ENCODE data around the gene RPS6KC1. TPM values are rescaled to one million over a fixed set of nuclear protein-coding genes. Genes with fewer than 3 reads are reported as not detected.
A peak's percentile ranks its signal among the peaks of the same experiment; 100 is the strongest.

RPS6KC1 gene
- total RNA-seq, 1 donor from 2014 or later = 9.3 TPM

- no peak for TF ChIP-seq CTCF (IDR thresholded peaks at IDR 0.05; ENCODE audit: borderline replicate concordance)
- DNase-seq = no peak
- Histone ChIP-seq H3K36me3 (no peaks in the 10 kb centered on the region), H3K4me1 (peaks cover 12% of the 10 kb centered on the region), H3K27me3 (ENCODE audit: low read depth) (no peaks in the 10 kb centered on the region), H3K27ac (replicated peaks) (no peak overlapping the region), H3K4me3 (no peak overlapping the region), H3K9me3 (replicated peaks) (no peaks in the 10 kb centered on the region)
- intact Hi-C loops (cut with micrococcal nuclease) = no loop called here
Observed at GRCh38 chr1:213120386-213120785, 69.3 kb downstream of the RPS6KC1 start.

GRCh38 chr1:213120961-213121360 lies 69.9 kb downstream of the RPS6KC1 start:
- Histone ChIP-seq H3K27me3 (ENCODE audit: low read depth) (no peaks in the 10 kb centered on the region), H3K36me3 (no peaks in the 10 kb centered on the region), H3K9me3 (replicated peaks) (no peaks in the 10 kb centered on the region), H3K27ac (replicated peaks) (no peak overlapping the region), H3K4me3 (no peak overlapping the region), H3K4me1 (peaks cover 12% of the 10 kb centered on the region)
- no peak for TF ChIP-seq CTCF (IDR thresholded peaks at IDR 0.05; ENCODE audit: borderline replicate concordance)
- DNase-seq = no peak
- intact Hi-C loops (cut with micrococcal nuclease) = no loop called here

- peak; percentile 65 for TF ChIP-seq CTCF (IDR thresholded peaks at IDR 0.05; ENCODE audit: borderline replicate concordance)
- H3K4me3 ChIP-seq = no peak overlapping the region
- intact Hi-C loops (cut with micrococcal nuclease) = no loop called here
- H3K36me3 ChIP-seq = no peaks in the 10 kb centered on the region
- no peaks in the 10 kb centered on the region for H3K27me3 ChIP-seq (ENCODE audit: low read depth)
- no peak for DNase-seq
- peaks cover 12% of the 10 kb centered on the region for H3K4me1 ChIP-seq
- no peaks in the 10 kb centered on the region for H3K9me3 ChIP-seq (replicated peaks)
- H3K27ac ChIP-seq (replicated peaks) = no peak overlapping the region
Observed at GRCh38 chr1:213122514-213122929, 71.5 kb downstream of the RPS6KC1 start.

DNA sequence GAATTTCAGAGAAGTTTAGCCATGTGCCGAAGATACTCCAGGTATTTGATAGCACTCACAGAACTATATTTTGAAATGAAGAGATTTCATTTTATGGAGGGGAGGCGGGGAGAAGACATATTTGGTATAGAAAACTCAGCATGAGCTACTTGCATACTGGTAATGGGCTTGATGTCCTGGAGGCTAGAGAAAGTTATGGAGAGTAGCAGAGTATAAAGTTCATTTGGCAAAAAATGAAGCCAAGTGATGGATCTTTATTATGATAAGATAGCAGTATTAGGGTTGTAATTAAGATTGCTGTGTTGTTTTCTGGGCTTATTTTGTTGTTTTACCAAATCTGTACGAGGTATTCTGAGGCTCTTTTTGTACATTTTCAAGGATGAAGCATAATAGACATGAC lies 72.0 kb downstream of the RPS6KC1 start:
- H3K9me3 ChIP-seq (replicated peaks) = no peaks in the 10 kb centered on the region
- H3K27ac ChIP-seq (replicated peaks) = no peak overlapping the region
- no peak for DNase-seq
- H3K27me3 ChIP-seq (ENCODE audit: low read depth) = no peaks in the 10 kb centered on the region
- no peaks in the 10 kb centered on the region for H3K36me3 ChIP-seq
- peaks cover 12% of the 10 kb centered on the region for H3K4me1 ChIP-seq
- intact Hi-C loops (cut with micrococcal nuclease) = no loop called here
- TF ChIP-seq CTCF (IDR thresholded peaks at IDR 0.05; ENCODE audit: borderline replicate concordance) = no peak
- no peak overlapping the region for H3K4me3 ChIP-seq

GRCh38 chr1:213123536-213123935 lies 72.5 kb downstream of the RPS6KC1 start:
- Histone ChIP-seq H3K27ac (replicated peaks) (no peak overlapping the region), H3K4me3 (no peak overlapping the region), H3K4me1 (peaks cover 12% of the 10 kb centered on the region), H3K9me3 (replicated peaks) (no peaks in the 10 kb centered on the region), H3K27me3 (ENCODE audit: low read depth) (no peaks in the 10 kb centered on the region), H3K36me3 (no peaks in the 10 kb centered on the region)
- no peak for TF ChIP-seq CTCF (IDR thresholded peaks at IDR 0.05; ENCODE audit: borderline replicate concordance)
- DNase-seq = no peak
- intact Hi-C loops (cut with micrococcal nuclease) = no loop called here

- H3K9me3 ChIP-seq (replicated peaks) = no peaks in the 10 kb centered on the region
- no peaks in the 10 kb centered on the region for H3K36me3 ChIP-seq
- no peak for TF ChIP-seq CTCF (IDR thresholded peaks at IDR 0.05; ENCODE audit: borderline replicate concordance)
- no peaks in the 10 kb centered on the region for H3K27me3 ChIP-seq (ENCODE audit: low read depth)
- intact Hi-C loops (cut with micrococcal nuclease) = no loop called here
- H3K4me3 ChIP-seq = no peak overlapping the region
- H3K4me1 ChIP-seq = peaks cover 12% of the 10 kb centered on the region
- DNase-seq = no peak
- no peak overlapping the region for H3K27ac ChIP-seq (replicated peaks)
Observed at GRCh38 chr1:213124590-213124989, 73.5 kb downstream of the RPS6KC1 start.

Data from left ventricle myocardium inferior (tissue), 1 donor.